H1 (cell line): Measurements from ENCODE around the gene KCNQ1. TPM values are rescaled to one million over a fixed set of nuclear protein-coding genes. Genes with fewer than 3 reads are reported as not detected.

ENCODE experiments used
- BACH1 ChIP-seq: IDR thresholded peaks from 2 replicates; pipeline ENCODE4 v1.6.1; 2012; ENCODE audit warnings: low read length, improper control_type of control experiment
- CBX8 ChIP-seq: fragments of 300-800, 300-1000 bp; sonication (generic); IDR thresholded peaks from 2 replicates; pipeline ENCODE4 v1.7.1; 2016; ENCODE audit warnings: low read depth, low read length, borderline replicate concordance
- CHD7 ChIP-seq: fragments of 300-600 bp; sonication (generic); IDR thresholded peaks from 2 replicates; pipeline ENCODE4 v1.7.1; 2012; ENCODE audit warnings: low read length, moderate library complexity, mild to moderate bottlenecking, inconsistent platforms; ENCODE audit not compliant: insufficient replicate concordance
- CREB1 ChIP-seq: IDR thresholded peaks from 2 replicates; pipeline ENCODE4 v1.6.1; 2012; ENCODE audit warnings: inconsistent platforms
- EGR1 ChIP-seq: IDR thresholded peaks from 2 replicates; pipeline ENCODE4 v1.6.1; 2011; ENCODE audit warnings: low read depth, low read length, borderline replicate concordance
- polyA plus RNA-seq, 7 experiments: library from polyadenylated mRNA; depleted of rRNA in 3 of 7; stranded (reverse) in 5 of 7; unstranded in 2 of 7; fragments of >200 nt in 5 of 7; fragments of 200-250 nt in 2 of 7; gene quantifications; 1 replicate in 5 of 7; 2 replicates in 1 of 7; 4 replicates in 1 of 7; pipeline versions ENCODE4 v1.2.1 to v1.2.3, GENCODE V29; 2011 to 2013; ENCODE audit warnings: missing spikeins in 2 of 7, mixed read lengths in 2 of 7
- total RNA-seq: library from RNA; stranded (reverse); fragmentation: NEBNext Ultra II Directional; extraction: Animal tissue kit (Norgen Biotek cat#: 25700); gene quantifications from 2 replicates; pipeline ENCODE4 v1.2.1, GENCODE V29; 2021

The KCNQ1 gene
- total and polyA plus RNA-seq, 2 of the 8 experiments (the other 6 are each of a cell fraction or from before 2014, with no cell fraction given), result 1.9 to 2.0 TPM

- TF ChIP-seq CHD7 (no peak), BACH1 (no peak), CREB1 (no peak), CBX8 (no peak), EGR1 (no peak)
- TF ChIP-seq, all 59 proteins: peak for 0
These were observed 22.9 kb downstream of the KCNQ1 start (continued) for GRCh38 chr11:2467695-2468055.
